Measurements from ENCODE around the gene TANK.
"Not testable (repeated sequence)": the region's sequence is repeated elsewhere in the genome, so short reads cannot be mapped to it uniquely, and the experiment has no call there.

Gene TANK

GRCh38 chr2:161166538-161167409 is 6.5 kb downstream of the TANK start:
- Histone ChIP-seq H3K4me2 (no peak overlapping the region), H3K4me3 (no peak overlapping the region), H3K9me3 (no peaks in the 10 kb centered on the region), H4K20me1 (peaks cover 8% of the 10 kb centered on the region; the same call in 1 of the 2 replicates), H3K27me3 (no peaks in the 10 kb centered on the region), H3K9ac (no peak overlapping the region), H3K4me1 (peaks cover 5% of the 10 kb centered on the region), H3K36me3 (peaks cover 35% of the 10 kb centered on the region), H3K27ac (no peak overlapping the region)
- no peak for TF ChIP-seq Cebpa-rat (IDR thresholded peaks at IDR 0.05)

- TF ChIP-seq Cebpa-rat (IDR thresholded peaks at IDR 0.05), result no peak
- no peak overlapping the region for H3K9ac ChIP-seq
- no peaks in the 10 kb centered on the region; the same call in 1 of the 2 replicates for H4K20me1 ChIP-seq
- no peak overlapping the region for H3K27ac ChIP-seq
- no peak overlapping the region for H3K4me3 ChIP-seq
- H3K4me2 ChIP-seq, result no peak overlapping the region
- H3K4me1 ChIP-seq, result no peaks in the 10 kb centered on the region
- no peaks in the 10 kb centered on the region for H3K27me3 ChIP-seq
- H3K36me3 ChIP-seq, result peaks cover 25% of the 10 kb centered on the region; the same call in 1 of the 2 replicates
- no peaks in the 10 kb centered on the region for H3K9me3 ChIP-seq
Measured at GRCh38 chr2:161169335-161169734, 9.1 kb downstream of the TANK start.

GRCh38 chr2:161170377-161170776 is 10.1 kb downstream of the TANK start:
- H3K4me2 ChIP-seq, result no peak overlapping the region

GRCh38 chr2:161170958-161171932 is 11.0 kb downstream of the TANK start:
- Histone ChIP-seq H3K9ac (no peak overlapping the region), H3K9me3 (0 out of 2 replicates have a peak, but pooled peaks cover 4% of the 10 kb centered on the region), H3K36me3 (peaks cover 24% of the 10 kb centered on the region), H3K4me3 (no peak overlapping the region), H3K27ac (no peak overlapping the region), H4K20me1 (no peaks in the 10 kb centered on the region; the same call in 1 of the 2 replicates), H3K4me2 (no peak overlapping the region), H3K4me1 (no peaks in the 10 kb centered on the region), H3K27me3 (no peaks in the 10 kb centered on the region)
- no peak for TF ChIP-seq Cebpa-rat (IDR thresholded peaks at IDR 0.05)

More at GRCh38 chr2:161170377-161170776, 10.1 kb downstream of the TANK start:
- Histone ChIP-seq H4K20me1 (no peaks in the 10 kb centered on the region; the same call in 1 of the 2 replicates), H3K27ac (no peak overlapping the region), H3K36me3 (peaks cover 26% of the 10 kb centered on the region), H3K27me3 (no peaks in the 10 kb centered on the region), H3K4me1 (no peaks in the 10 kb centered on the region), H3K4me3 (no peak overlapping the region), H3K9ac (no peak overlapping the region), H3K9me3 (no peaks in the 10 kb centered on the region)
- no peak for TF ChIP-seq Cebpa-rat (IDR thresholded peaks at IDR 0.05)

- H3K4me3 ChIP-seq, result no peak overlapping the region
- H3K27ac ChIP-seq, result no peak overlapping the region
- no peak for TF ChIP-seq Cebpa-rat (IDR thresholded peaks at IDR 0.05)
- H3K27me3 ChIP-seq, result no peaks in the 10 kb centered on the region
- peaks cover 16% of the 10 kb centered on the region for H3K9me3 ChIP-seq
- no peak overlapping the region for H3K9ac ChIP-seq
- no peaks in the 10 kb centered on the region for H3K4me1 ChIP-seq
- no peak overlapping the region for H3K4me2 ChIP-seq
- H4K20me1 ChIP-seq, result no peaks in the 10 kb centered on the region; the same call in 1 of the 2 replicates
- peaks cover 14% of the 10 kb centered on the region for H3K36me3 ChIP-seq
Measured at GRCh38 chr2:161172901-161173540, 12.8 kb downstream of the TANK start.

GRCh38 chr2:161173541-161174194 is 13.4 kb downstream of the TANK start:
- TF ChIP-seq Cebpa-rat (IDR thresholded peaks at IDR 0.05), result no peak
- Histone ChIP-seq H3K9ac (no peak overlapping the region), H4K20me1 (no peaks in the 10 kb centered on the region; the same call in 1 of the 2 replicates), H3K36me3 (peaks cover 14% of the 10 kb centered on the region), H3K4me1 (no peaks in the 10 kb centered on the region), H3K27me3 (no peaks in the 10 kb centered on the region), H3K4me2 (no peak overlapping the region), H3K9me3 (peaks cover 16% of the 10 kb centered on the region), H3K27ac (no peak overlapping the region), H3K4me3 (no peak overlapping the region)

- no peak for TF ChIP-seq Cebpa-rat (IDR thresholded peaks at IDR 0.05)
- peaks cover 16% of the 10 kb centered on the region for H3K9me3 ChIP-seq
- no peak overlapping the region for H3K27ac ChIP-seq
- H4K20me1 ChIP-seq, result no peaks in the 10 kb centered on the region; the same call in 1 of the 2 replicates
- H3K36me3 ChIP-seq, result peaks cover 47% of the 10 kb centered on the region
- no peak overlapping the region for H3K4me2 ChIP-seq
- H3K4me1 ChIP-seq, result no peaks in the 10 kb centered on the region
- H3K27me3 ChIP-seq, result no peaks in the 10 kb centered on the region
- no peak overlapping the region for H3K4me3 ChIP-seq
- no peak overlapping the region for H3K9ac ChIP-seq
Measured at GRCh38 chr2:161177969-161178368, 17.7 kb downstream of the TANK start.

GRCh38 chr2:161178756-161179155 is 18.5 kb downstream of the TANK start:
- Histone ChIP-seq H3K4me2 (no peak overlapping the region), H3K9ac (no peak overlapping the region), H3K4me1 (no peaks in the 10 kb centered on the region), H3K4me3 (no peak overlapping the region), H3K27me3 (no peaks in the 10 kb centered on the region), H3K27ac (no peak overlapping the region), H3K9me3 (peaks cover 16% of the 10 kb centered on the region), H4K20me1 (no peaks in the 10 kb centered on the region), H3K36me3 (peaks cover 46% of the 10 kb centered on the region)
- no peak for TF ChIP-seq Cebpa-rat (IDR thresholded peaks at IDR 0.05)

- H3K9me3 ChIP-seq, result no peaks in the 10 kb centered on the region
- no peak overlapping the region for H3K4me2 ChIP-seq
- TF ChIP-seq Cebpa-rat (IDR thresholded peaks at IDR 0.05), result no peak
- no peak overlapping the region for H3K4me3 ChIP-seq
- no peaks in the 10 kb centered on the region for H4K20me1 ChIP-seq
- no peaks in the 10 kb centered on the region for H3K4me1 ChIP-seq
- H3K36me3 ChIP-seq, result peaks cover 39% of the 10 kb centered on the region
- no peaks in the 10 kb centered on the region for H3K27me3 ChIP-seq
- no peak overlapping the region for H3K9ac ChIP-seq
- H3K27ac ChIP-seq, result no peak overlapping the region
Measured at GRCh38 chr2:161190050-161190449, 29.8 kb downstream of the TANK start.

GRCh38 chr2:161195602-161196001 is 35.4 kb downstream of the TANK start:
- not testable (repeated sequence) for H3K9ac ChIP-seq, H3K27ac ChIP-seq, H3K9me3 ChIP-seq, H3K4me3 ChIP-seq, H3K4me1 ChIP-seq, H3K4me2 ChIP-seq, H4K20me1 ChIP-seq, H3K27me3 ChIP-seq
- peaks cover 53% of the 10 kb centered on the region for H3K36me3 ChIP-seq

Measured in BLaER1 (cell line).